ENCODE measurements around the gene SHC4. TPM values are rescaled to one million over a fixed set of nuclear protein-coding genes. Genes with fewer than 3 reads are reported as not detected.
A peak's percentile ranks its signal among the peaks of the same experiment; 100 is the strongest.

Gene SHC4
- total RNA-seq, 1 donor from 2014 or later: 0.58 TPM

DNA sequence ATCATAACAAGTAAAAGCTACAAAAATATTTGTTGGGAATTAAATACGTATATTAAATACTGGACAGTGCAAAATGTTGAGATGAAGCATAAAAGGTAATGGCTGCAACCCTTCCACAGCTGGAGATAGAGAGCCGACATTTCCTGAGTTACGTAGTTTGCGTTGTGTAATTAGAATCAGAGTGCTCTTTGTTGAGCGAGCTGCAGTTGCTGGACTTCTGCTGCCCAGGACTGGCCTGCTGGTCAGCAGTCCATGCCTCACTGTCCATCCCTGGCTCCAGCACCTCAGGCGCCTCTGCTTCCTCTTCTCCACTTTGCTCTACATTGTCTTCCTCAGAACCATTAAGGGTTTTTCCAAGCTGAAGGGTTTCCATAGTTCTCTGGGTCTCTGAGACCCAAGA, 28.4 kb upstream of the SHC4 start:
- Mint-ChIP-seq H3K4me1 (peaks cover 2% of the 10 kb centered on the region), H3K4me3 (no peak overlapping the region), H3K27me3 (ENCODE audit: low read depth) (no peaks in the 10 kb centered on the region), H3K27ac (no peak overlapping the region), H3K9me3 (no peaks in the 10 kb centered on the region), H3K36me3 (peaks cover 29% of the 10 kb centered on the region)
- TF ChIP-seq, protein P1, sequence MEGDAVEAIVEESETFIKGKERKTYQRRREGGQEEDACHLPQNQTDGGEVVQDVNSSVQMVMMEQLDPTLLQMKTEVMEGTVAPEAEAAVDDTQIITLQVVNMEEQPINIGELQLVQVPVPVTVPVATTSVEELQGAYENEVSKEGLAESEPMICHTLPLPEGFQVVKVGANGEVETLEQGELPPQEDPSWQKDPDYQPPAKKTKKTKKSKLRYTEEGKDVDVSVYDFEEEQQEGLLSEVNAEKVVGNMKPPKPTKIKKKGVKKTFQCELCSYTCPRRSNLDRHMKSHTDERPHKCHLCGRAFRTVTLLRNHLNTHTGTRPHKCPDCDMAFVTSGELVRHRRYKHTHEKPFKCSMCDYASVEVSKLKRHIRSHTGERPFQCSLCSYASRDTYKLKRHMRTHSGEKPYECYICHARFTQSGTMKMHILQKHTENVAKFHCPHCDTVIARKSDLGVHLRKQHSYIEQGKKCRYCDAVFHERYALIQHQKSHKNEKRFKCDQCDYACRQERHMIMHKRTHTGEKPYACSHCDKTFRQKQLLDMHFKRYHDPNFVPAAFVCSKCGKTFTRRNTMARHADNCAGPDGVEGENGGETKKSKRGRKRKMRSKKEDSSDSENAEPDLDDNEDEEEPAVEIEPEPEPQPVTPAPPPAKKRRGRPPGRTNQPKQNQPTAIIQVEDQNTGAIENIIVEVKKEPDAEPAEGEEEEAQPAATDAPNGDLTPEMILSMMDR (IDR thresholded peaks at IDR 0.05; ENCODE audit: unreplicated experiment): no peak
- DNase-seq (ENCODE audit: low spot score in 2 of 2, unreplicated experiment in 2 of 2): no peak

DNA sequence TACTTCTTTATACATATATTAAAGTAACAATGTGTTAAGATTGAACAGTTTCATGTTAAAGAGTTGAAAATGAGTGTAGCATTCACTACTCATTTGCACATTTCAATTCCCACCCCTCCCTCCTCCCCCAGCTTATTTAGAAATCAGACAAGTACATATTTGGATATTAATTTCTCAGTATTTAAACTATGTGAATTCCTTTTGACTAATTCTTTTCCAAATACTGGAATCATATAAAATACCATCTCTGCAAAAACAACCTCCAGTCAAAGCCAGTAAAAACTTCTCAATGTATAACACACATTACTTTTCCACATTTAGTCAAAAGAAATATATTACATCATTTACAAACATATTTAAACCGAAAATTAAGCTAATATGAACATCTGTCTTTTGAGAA, 25.5 kb upstream of the SHC4 start:
- Mint-ChIP-seq H3K9me3 (no peaks in the 10 kb centered on the region), H3K36me3 (peaks cover 22% of the 10 kb centered on the region), H3K27ac (no peak overlapping the region), H3K4me1 (peaks cover 17% of the 10 kb centered on the region), H3K4me3 (no peak overlapping the region), H3K27me3 (ENCODE audit: low read depth) (no peaks in the 10 kb centered on the region)
- TF ChIP-seq, protein P1 (IDR thresholded peaks at IDR 0.05; ENCODE audit: unreplicated experiment): no peak
- DNase-seq (ENCODE audit: low spot score in 2 of 2, unreplicated experiment in 2 of 2): no peak

DNA sequence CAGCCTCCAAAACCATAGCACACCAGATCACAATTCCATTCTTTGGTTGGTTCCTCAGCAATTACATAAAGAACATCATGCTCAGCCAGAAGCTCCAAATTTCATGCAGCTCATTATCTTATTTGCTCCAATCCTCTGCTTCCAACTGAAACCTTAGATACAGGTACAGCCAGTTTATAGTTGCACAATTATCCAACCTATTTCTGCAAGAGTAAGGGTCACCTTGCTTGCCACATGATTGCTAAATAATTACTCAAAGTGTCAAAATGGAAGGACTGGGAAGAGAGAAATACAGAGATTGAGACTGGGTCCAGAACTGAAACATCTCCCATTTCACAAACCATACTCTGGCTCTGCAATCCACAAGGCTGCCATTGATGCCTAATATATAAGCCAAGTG, 23.4 kb upstream of the SHC4 start:
- DNase-seq (ENCODE audit: low spot score in 2 of 2, unreplicated experiment in 2 of 2): no peak
- H3K36me3 Mint-ChIP-seq: peaks cover 15% of the 10 kb centered on the region
- no peak overlapping the region for H3K27ac Mint-ChIP-seq
- H3K4me1 Mint-ChIP-seq: peaks cover 23% of the 10 kb centered on the region
- TF ChIP-seq, protein P1 (IDR thresholded peaks at IDR 0.05; ENCODE audit: unreplicated experiment): no peak
- H3K27me3 Mint-ChIP-seq (ENCODE audit: low read depth): no peaks in the 10 kb centered on the region
- no peaks in the 10 kb centered on the region for H3K9me3 Mint-ChIP-seq
- H3K4me3 Mint-ChIP-seq: no peak overlapping the region

DNA sequence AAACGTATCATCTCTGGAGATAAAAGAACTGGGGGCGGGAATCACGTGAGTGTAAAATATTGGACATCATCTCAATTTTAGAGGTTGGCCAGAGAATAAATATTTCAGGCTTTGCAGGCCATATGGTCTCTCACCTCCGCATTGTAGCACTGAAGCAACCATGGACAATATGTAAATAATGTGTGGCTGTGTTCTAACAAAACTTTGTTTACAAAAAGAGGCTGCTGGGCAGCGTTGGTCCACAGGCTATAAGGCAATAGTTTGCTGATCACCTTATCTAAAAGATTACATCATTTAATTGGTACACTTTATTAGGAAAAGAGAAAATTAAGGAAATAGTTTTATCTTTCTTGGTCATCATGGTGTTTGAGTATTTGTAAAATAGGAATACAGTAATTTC, 22.5 kb upstream of the SHC4 start:
- TF ChIP-seq, protein P1 (IDR thresholded peaks at IDR 0.05; ENCODE audit: unreplicated experiment): no peak
- peaks cover 26% of the 10 kb centered on the region for H3K4me1 Mint-ChIP-seq
- H3K27me3 Mint-ChIP-seq (ENCODE audit: low read depth): no peaks in the 10 kb centered on the region
- H3K36me3 Mint-ChIP-seq: peaks cover 10% of the 10 kb centered on the region
- no peak overlapping the region for H3K4me3 Mint-ChIP-seq
- H3K9me3 Mint-ChIP-seq: no peaks in the 10 kb centered on the region
- no peak overlapping the region for H3K27ac Mint-ChIP-seq
- DNase-seq (ENCODE audit: low spot score in 2 of 2, unreplicated experiment in 2 of 2): no peak

DNA sequence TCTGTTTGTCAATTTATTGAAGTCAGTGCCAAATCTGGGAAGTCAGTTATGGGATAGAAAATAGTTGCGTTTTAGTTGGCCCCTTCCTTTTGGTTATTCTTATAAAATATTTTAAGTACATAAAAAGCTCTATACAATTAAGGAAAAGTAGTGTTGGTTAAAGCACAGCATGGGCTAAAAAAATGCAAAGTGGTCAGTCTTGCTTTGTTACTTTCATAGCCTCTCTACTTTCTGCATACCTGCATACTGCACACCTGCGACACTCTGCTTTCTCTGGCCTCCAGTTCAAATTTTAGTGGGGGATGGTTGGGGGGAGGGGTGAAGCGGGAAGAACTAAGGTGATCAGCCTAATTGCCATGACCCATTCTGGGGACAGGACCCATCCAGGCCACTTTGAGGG, 21.8 kb upstream of the SHC4 start:
- H3K27ac Mint-ChIP-seq: peak overlapping the region; percentile 41
- H3K9me3 Mint-ChIP-seq: no peaks in the 10 kb centered on the region
- H3K36me3 Mint-ChIP-seq: peaks cover 7% of the 10 kb centered on the region
- peaks cover 26% of the 10 kb centered on the region for H3K4me1 Mint-ChIP-seq
- no peak overlapping the region for H3K4me3 Mint-ChIP-seq
- TF ChIP-seq, protein P1 (IDR thresholded peaks at IDR 0.05; ENCODE audit: unreplicated experiment): no peak
- H3K27me3 Mint-ChIP-seq (ENCODE audit: low read depth): no peaks in the 10 kb centered on the region
- no peak for DNase-seq (ENCODE audit: low spot score in 2 of 2, unreplicated experiment in 2 of 2)

DNA sequence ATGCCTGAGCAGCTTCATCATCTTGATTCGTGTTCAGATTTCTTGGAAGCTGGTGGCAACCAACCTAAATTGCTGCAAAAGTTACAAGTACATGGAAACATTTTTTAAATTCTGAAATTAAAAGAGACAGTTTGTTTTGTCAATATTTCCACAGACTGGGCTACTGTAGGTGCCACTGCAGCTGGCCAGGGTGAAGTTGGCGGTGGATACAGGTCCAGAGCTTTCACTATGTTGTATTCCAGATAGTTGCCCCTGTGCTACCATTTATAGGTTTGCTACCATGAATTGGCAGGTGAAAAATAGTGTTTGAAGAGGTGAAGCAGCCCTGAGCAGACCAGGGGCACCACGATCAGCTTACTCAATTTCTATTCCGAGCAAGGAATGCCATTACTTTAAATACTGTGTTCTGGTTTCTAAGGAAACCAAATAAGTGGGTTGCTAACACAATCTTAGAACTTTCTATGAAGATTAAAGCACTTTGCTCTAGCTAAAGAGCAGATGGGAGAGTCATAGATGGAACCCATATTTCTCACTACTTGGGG, 21.2 kb upstream of the SHC4 start:
- no peak for DNase-seq (ENCODE audit: low spot score in 2 of 2, unreplicated experiment in 2 of 2)
- Mint-ChIP-seq H3K4me3 (no peak overlapping the region), H3K36me3 (peaks cover 3% of the 10 kb centered on the region), H3K9me3 (no peaks in the 10 kb centered on the region), H3K27ac (peak overlapping the region; percentile 41), H3K4me1 (peaks cover 26% of the 10 kb centered on the region), H3K27me3 (ENCODE audit: low read depth) (no peaks in the 10 kb centered on the region)
- TF ChIP-seq, protein P1 (IDR thresholded peaks at IDR 0.05; ENCODE audit: unreplicated experiment): no peak

Measured in mesothelial cell of epicardium (in vitro differentiated cells).